CD14-positive monocyte (primary cell): ENCODE data around the gene ESCO1. TPM values are rescaled to one million over a fixed set of nuclear protein-coding genes. Genes with fewer than 3 reads are reported as not detected.

Experiments
- DNase-seq, 3 donors: peaks; one replicate each; pipeline ENCODE4 v3.0.0-alpha.2; 2011 to 2022
- H2AFZ ChIP-seq: 2 replicates; pipeline ENCODE4 v1.6.0; 2012; ENCODE audit warnings: mild to moderate bottlenecking, low read depth, low read length, inconsistent platforms; ENCODE audit not compliant: insufficient read depth, poor library complexity, severe bottlenecking
- H3K27ac ChIP-seq, 2 donors: 1 replicate in 1 of 2; 2 replicates in 1 of 2; pipeline ENCODE4 v1.5.1; 2012 to 2013; ENCODE audit warnings: low read length in 2 of 2, control low read depth in 1 of 2, inconsistent platforms in 1 of 2, low read depth in 1 of 2, mild to moderate bottlenecking in 1 of 2
- H3K27me3 ChIP-seq, 2 donors: one replicate each; pipeline versions ENCODE4 v1.6.0 to v1.6.1; 2011 to 2013; ENCODE audit warnings: low read length in 2 of 2; ENCODE audit not compliant: control insufficient read depth in 2 of 2, insufficient read depth in 2 of 2
- H3K36me3 ChIP-seq, 2 donors: replicated peaks in 1 of 2; 1 replicate in 1 of 2; 2 replicates in 1 of 2; pipeline versions ENCODE4 v1.5.1 to v1.6.1; 2012 to 2013; ENCODE audit warnings: low read length in 2 of 2, control low read depth in 1 of 2, inconsistent platforms in 1 of 2, mild to moderate bottlenecking in 1 of 2; ENCODE audit not compliant: insufficient read depth in 2 of 2, control insufficient read depth in 1 of 2
- H3K4me1 ChIP-seq, 2 donors: 1 replicate in 1 of 2; 2 replicates in 1 of 2; pipeline versions ENCODE4 v1.5.1 to v1.6.1; 2012 to 2013; ENCODE audit warnings: low read length in 2 of 2, control low read depth in 1 of 2, inconsistent platforms in 1 of 2, mild to moderate bottlenecking in 1 of 2, moderate library complexity in 1 of 2; ENCODE audit not compliant: insufficient read depth in 2 of 2, control insufficient read depth in 1 of 2
- H3K4me2 ChIP-seq: replicated peaks from 2 replicates; pipeline ENCODE3; 2012; ENCODE audit warnings: low read length, moderate library complexity, mild to moderate bottlenecking; ENCODE audit not compliant: poor library complexity, severe bottlenecking; ENCODE audit errors: extremely low read depth
- H3K4me3 ChIP-seq, 3 experiments: fragments of 200-600 bp in 1 of 3; sonication (generic) in 1 of 3; replicated peaks in 1 of 3; 1 replicate in 2 of 3; 2 replicates in 1 of 3; pipeline ENCODE4 v1.5.1; 2011 to 2013; ENCODE audit warnings: low read length in 3 of 3, mild to moderate bottlenecking in 3 of 3, control low read depth in 2 of 3, low read depth in 2 of 3, inconsistent platforms in 1 of 3, moderate library complexity in 1 of 3
- H3K79me2 ChIP-seq: 2 replicates; pipeline ENCODE4 v1.6.0; 2012; ENCODE audit warnings: mild to moderate bottlenecking, control low read depth, inconsistent platforms, low read length, moderate library complexity; ENCODE audit not compliant: insufficient read depth
- H3K9ac ChIP-seq: 2 replicates; pipeline ENCODE4 v1.6.0; 2017; ENCODE audit warnings: low read length, mild to moderate bottlenecking; ENCODE audit not compliant: insufficient read depth, poor library complexity, severe bottlenecking
- H3K9me3 ChIP-seq, 2 donors: replicated peaks in 1 of 2; 1 replicate in 1 of 2; 2 replicates in 1 of 2; pipeline versions ENCODE4 v1.5.1 to v1.6.1; 2012 to 2013; ENCODE audit warnings: low read length in 2 of 2, control low read depth in 1 of 2; ENCODE audit not compliant: control insufficient read depth in 1 of 2, insufficient read depth in 1 of 2
- H4K20me1 ChIP-seq: 2 replicates; pipeline ENCODE4 v1.6.0; 2012; ENCODE audit warnings: mild to moderate bottlenecking, low read length, control low read depth, moderate library complexity; ENCODE audit not compliant: insufficient read depth
- H3K27ac Mint-ChIP-seq, 7 donors: one replicate each; pipeline ENCODE4 v1.8.0; 2020; ENCODE audit warnings: mild to moderate bottlenecking in 7 of 7, mixed read lengths in 7 of 7, moderate library complexity in 6 of 7, inconsistent platforms in 2 of 7
- H3K27me3 Mint-ChIP-seq, 3 donors: one replicate each; pipeline ENCODE4 v1.8.0; 2021 to 2022; ENCODE audit warnings: low read depth in 3 of 3, mild to moderate bottlenecking in 3 of 3, mixed read lengths in 3 of 3, moderate library complexity in 3 of 3, inconsistent platforms in 1 of 3
- H3K36me3 Mint-ChIP-seq, 2 donors: one replicate each; pipeline ENCODE4 v1.8.0; 2020; ENCODE audit warnings: mixed read lengths in 2 of 2, inconsistent platforms in 1 of 2, mild to moderate bottlenecking in 1 of 2
- H3K4me1 Mint-ChIP-seq: one replicate; pipeline ENCODE4 v1.8.0; 2020; ENCODE audit warnings: mild to moderate bottlenecking, mixed read lengths
- H3K4me3 Mint-ChIP-seq, 2 donors: one replicate each; pipeline ENCODE4 v1.8.0; 2020; ENCODE audit warnings: mild to moderate bottlenecking in 2 of 2, mixed read lengths in 2 of 2, moderate library complexity in 1 of 2
- H3K9me3 Mint-ChIP-seq, 7 donors: one replicate each; pipeline ENCODE4 v1.8.0; 2020 to 2022; ENCODE audit warnings: mixed read lengths in 7 of 7, mild to moderate bottlenecking in 6 of 7, moderate library complexity in 6 of 7, inconsistent platforms in 2 of 7
- CTCF ChIP-seq: fragments of 200-600 bp; IDR thresholded peaks from one replicate; pipeline ENCODE4 v1.8.0; 2022; ENCODE audit warnings: antibody characterized with exemption, mild to moderate bottlenecking
- whole genome bisulfite sequencing: methylation state at CpG from one replicate; pipeline ENCODE4 v1.1.5; 2013; ENCODE audit warnings: missing lambda C conversion rate; ENCODE audit not compliant: insufficient coverage; 5-methylcytosine and 5-hydroxymethylcytosine counted together
- intact Hi-C, 2 donors: fragments of 100-400 bp; cut with micrococcal nuclease; formaldehyde crosslinking; loops; one replicate each; pipeline versions ENCODE4 v1.15.0 to v1.15.1; 2023
- polyA plus RNA-seq, 3 donors: library from polyadenylated mRNA; depleted of rRNA in 1 of 3; unstranded in 2 of 3; stranded (reverse) in 1 of 3; fragments of 300-500 nt in 2 of 3; fragments of >200 nt in 1 of 3; fragmentation: Illumina TruSeq in 2 of 3; gene quantifications; 1 replicate in 2 of 3; 2 replicates in 1 of 3; pipeline ENCODE4 v1.2.3, GENCODE V29; 2012 to 2021

ESCO1 gene
- polyA plus RNA-seq, 3 donors = 1.3 to 6.1 (median 2.5) TPM

DNA sequence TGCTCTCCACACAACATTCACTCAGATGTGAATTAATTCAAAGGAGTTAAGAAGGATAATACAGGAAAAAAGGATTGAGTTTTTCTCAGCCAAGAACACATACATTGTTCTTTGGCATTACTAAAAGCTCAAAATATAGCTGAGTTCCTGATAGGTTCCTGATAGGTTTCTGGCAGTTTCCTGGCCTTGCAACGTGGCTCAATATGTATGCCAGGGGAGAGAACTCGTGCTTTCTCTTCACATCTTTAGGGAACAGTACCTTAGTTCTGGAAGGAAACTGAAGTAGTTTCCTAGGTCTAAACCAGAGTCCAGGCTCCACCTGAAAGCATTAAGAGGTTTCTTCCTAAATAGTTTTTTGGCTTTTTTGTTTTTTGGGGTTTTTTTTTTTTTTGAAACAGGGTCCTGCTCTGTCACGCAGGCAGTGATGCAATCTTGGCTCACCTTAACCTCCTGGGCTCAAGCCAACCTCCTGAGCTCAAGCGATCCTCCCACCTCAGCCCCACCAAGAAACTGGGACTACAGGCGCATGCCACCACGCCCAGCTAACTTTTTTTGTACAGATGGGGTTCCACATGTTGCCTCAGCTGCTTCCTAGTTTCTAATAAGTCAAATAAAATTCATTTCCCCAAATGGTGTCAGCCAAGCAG lies 42.8 kb downstream of the ESCO1 start:
- H3K4me2 ChIP-seq = no peak overlapping the region
- H3K4me1 ChIP-seq = peaks cover 5 to 7% of the 10 kb centered on the region in 2 donors
- no peaks in the 10 kb centered on the region for H3K9me3 ChIP-seq
- H3K9ac ChIP-seq = no peak overlapping the region
- Mint-ChIP-seq H3K4me1 (peaks cover 15% of the 10 kb centered on the region), H3K27ac (peak overlapping the region in 2 of 7 donors; percentile 26 to 79), H3K36me3 (peaks cover 36 to 60% of the 10 kb centered on the region in 2 donors), H3K9me3 (no peaks in the 10 kb centered on the region), H3K4me3 (no peak overlapping the region), H3K27me3 (no peaks in the 10 kb centered on the region)
- no peak for DNase-seq
- H3K4me3 ChIP-seq = no peak overlapping the region
- H3K27ac ChIP-seq = peak overlapping the region in 1 of 2 donors; percentile 53
- TF ChIP-seq CTCF = no peak
- intact Hi-C loops = no loop called here
- H3K27me3 ChIP-seq = no peaks in the 10 kb centered on the region
- H3K79me2 ChIP-seq = no peaks in the 10 kb centered on the region
- WGBS = 62% methylated on average over 2 of the region's 6 CpGs
- no peak overlapping the region for H2AFZ ChIP-seq
- H4K20me1 ChIP-seq = no peaks in the 10 kb centered on the region
- peaks cover 40 to 69% of the 10 kb centered on the region in 2 donors for H3K36me3 ChIP-seq

DNA sequence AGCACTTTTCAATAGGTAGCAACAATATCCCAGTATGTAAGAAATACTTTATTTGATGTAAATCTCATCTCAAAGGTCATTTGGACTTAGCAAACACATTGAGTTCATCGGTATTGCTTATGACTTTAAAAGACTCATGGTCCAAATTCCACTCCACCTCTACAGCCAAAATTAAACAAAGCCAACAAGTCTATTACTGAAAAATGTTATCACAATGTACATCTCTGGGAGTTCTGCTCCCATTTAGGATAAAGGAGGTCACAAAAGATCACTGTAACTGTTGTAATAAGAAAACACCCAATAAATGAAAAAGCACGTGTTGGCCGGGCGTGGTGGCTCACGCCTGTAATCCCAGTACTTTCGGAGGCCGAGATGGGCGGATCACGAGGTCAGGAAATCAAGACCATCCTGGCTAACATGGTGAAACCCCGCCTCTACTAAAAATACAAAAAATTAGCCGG lies 50.0 kb downstream of the ESCO1 start:
- Mint-ChIP-seq H3K27ac (no peak overlapping the region), H3K4me1 (peaks cover 2% of the 10 kb centered on the region), H3K27me3 (no peaks in the 10 kb centered on the region), H3K4me3 (no peak overlapping the region), H3K9me3 (peaks cover 0 to 1% (median 0%) of the 10 kb centered on the region in 7 donors), H3K36me3 (peaks cover 47 to 79% of the 10 kb centered on the region in 2 donors)
- intact Hi-C loops = no loop called here
- Histone ChIP-seq H3K4me2 (no peak overlapping the region), H3K4me1 (peaks cover 0 to 1% of the 10 kb centered on the region in 2 donors), H4K20me1 (no peaks in the 10 kb centered on the region), H2AFZ (no peak overlapping the region), H3K27ac (no peak overlapping the region), H3K27me3 (no peaks in the 10 kb centered on the region), H3K4me3 (no peak overlapping the region), H3K9me3 (no peaks in the 10 kb centered on the region), H3K79me2 (no peaks in the 10 kb centered on the region), H3K36me3 (peaks cover 17 to 87% of the 10 kb centered on the region in 2 donors), H3K9ac (no peak overlapping the region)
- no peak for DNase-seq
- 97% methylated on average over 9 of the region's 11 CpGs for WGBS
- no peak for TF ChIP-seq CTCF
